Duodenal mucosa (tissue), 2 donors: ENCODE results near the gene SLC22A7.

ENCODE experiments used
- H3K27ac ChIP-seq: one replicate; pipeline ENCODE4 v1.7.0; 2013; ENCODE audit warnings: low read depth, low read length
- H3K27me3 ChIP-seq, 2 donors: one replicate each; pipeline ENCODE4 v1.7.0; 2013; ENCODE audit warnings: low read length in 2 of 2, control low read depth in 1 of 2; ENCODE audit not compliant: insufficient read depth in 2 of 2, control insufficient read depth in 1 of 2
- H3K36me3 ChIP-seq, 2 donors: one replicate each; pipeline ENCODE4 v1.7.0; 2013; ENCODE audit warnings: low read length in 2 of 2, control low read depth in 1 of 2; ENCODE audit not compliant: insufficient read depth in 2 of 2, control insufficient read depth in 1 of 2
- H3K4me1 ChIP-seq, 2 donors: one replicate each; pipeline ENCODE4 v1.7.0; 2013; ENCODE audit warnings: low read length in 2 of 2, control low read depth in 1 of 2; ENCODE audit not compliant: insufficient read depth in 2 of 2, control insufficient read depth in 1 of 2
- H3K4me3 ChIP-seq, 2 donors: one replicate each; pipeline ENCODE4 v1.7.0; 2013; ENCODE audit warnings: low read length in 2 of 2, low read depth in 1 of 2
- H3K9ac ChIP-seq, 2 donors: one replicate each; pipeline ENCODE4 v1.7.0; 2013; ENCODE audit warnings: low read length in 2 of 2, low read depth in 1 of 2
- H3K9me3 ChIP-seq, 2 donors: one replicate each; pipeline ENCODE4 v1.7.0; 2013; ENCODE audit warnings: low read length in 2 of 2, control low read depth in 1 of 2; ENCODE audit not compliant: control insufficient read depth in 1 of 2

Gene SLC22A7

GRCh38 chr6:43275801-43276576, 22.1 kb upstream of the SLC22A7 start:
- Histone ChIP-seq H3K4me3 (peak overlapping the region; percentile 56 to 67), H3K9me3 (no peaks in the 10 kb centered on the region), H3K27me3 (no peaks in the 10 kb centered on the region), H3K9ac (peak overlapping the region; percentile 12 to 75), H3K36me3 (no peaks in the 10 kb centered on the region), H3K4me1 (peaks cover 42 to 64% of the 10 kb centered on the region in 2 donors), H3K27ac (peak overlapping the region; percentile 85)

GRCh38 chr6:43276577-43277305, 21.3 kb upstream of the SLC22A7 start:
- H3K36me3 ChIP-seq, result no peaks in the 10 kb centered on the region
- H3K27me3 ChIP-seq, result no peaks in the 10 kb centered on the region
- peak overlapping the region; percentile 18 to 75 for H3K9ac ChIP-seq
- no peaks in the 10 kb centered on the region for H3K9me3 ChIP-seq
- H3K27ac ChIP-seq, result peak overlapping the region; percentile 85
- peak overlapping the region; percentile 56 to 67 for H3K4me3 ChIP-seq
- peaks cover 38 to 59% of the 10 kb centered on the region in 2 donors for H3K4me1 ChIP-seq

GRCh38 chr6:43277306-43277642, 20.8 kb upstream of the SLC22A7 start:
- Histone ChIP-seq H3K4me3 (peak overlapping the region in 1 of 2 donors; percentile 1), H3K36me3 (no peaks in the 10 kb centered on the region), H3K9ac (peak overlapping the region; percentile 18 to 75), H3K27me3 (no peaks in the 10 kb centered on the region), H3K4me1 (peaks cover 38 to 54% of the 10 kb centered on the region in 2 donors), H3K9me3 (no peaks in the 10 kb centered on the region), H3K27ac (peak overlapping the region; percentile 85)

GRCh38 chr6:43277643-43278523, 20.2 kb upstream of the SLC22A7 start:
- Histone ChIP-seq H3K9ac (peak overlapping the region; percentile 18 to 77), H3K4me1 (peaks cover 38 to 53% of the 10 kb centered on the region in 2 donors), H3K4me3 (peak overlapping the region; percentile 1 to 28), H3K27me3 (no peaks in the 10 kb centered on the region), H3K36me3 (no peaks in the 10 kb centered on the region), H3K27ac (peak overlapping the region; percentile 90), H3K9me3 (no peaks in the 10 kb centered on the region)

- Histone ChIP-seq H3K4me3 (peak overlapping the region in 1 of 2 donors; percentile 28), H3K27me3 (no peaks in the 10 kb centered on the region), H3K9me3 (no peaks in the 10 kb centered on the region), H3K9ac (peak overlapping the region; percentile 18 to 77), H3K27ac (peak overlapping the region; percentile 90), H3K4me1 (peaks cover 38 to 47% of the 10 kb centered on the region in 2 donors), H3K36me3 (no peaks in the 10 kb centered on the region)
Observed at GRCh38 chr6:43278524-43279078, 19.5 kb upstream of the SLC22A7 start.

- Histone ChIP-seq H3K4me1 (peaks cover 32 to 34% of the 10 kb centered on the region in 2 donors), H3K9ac (no peak overlapping the region), H3K4me3 (no peak overlapping the region), H3K27me3 (no peaks in the 10 kb centered on the region), H3K27ac (no peak overlapping the region), H3K36me3 (no peaks in the 10 kb centered on the region), H3K9me3 (no peaks in the 10 kb centered on the region)
Observed at GRCh38 chr6:43280234-43280633, 17.8 kb upstream of the SLC22A7 start.

GRCh38 chr6:43282060-43282459, 16.0 kb upstream of the SLC22A7 start:
- no peak overlapping the region for H3K4me3 ChIP-seq
- no peaks in the 10 kb centered on the region for H3K27me3 ChIP-seq
- H3K36me3 ChIP-seq, result no peaks in the 10 kb centered on the region
- peaks cover 24 to 30% of the 10 kb centered on the region in 2 donors for H3K4me1 ChIP-seq
- no peaks in the 10 kb centered on the region for H3K9me3 ChIP-seq
- H3K9ac ChIP-seq, result no peak overlapping the region
- no peak overlapping the region for H3K27ac ChIP-seq

GRCh38 chr6:43282636-43283513, 15.2 kb upstream of the SLC22A7 start:
- Histone ChIP-seq H3K4me1 (peaks cover 24 to 29% of the 10 kb centered on the region in 2 donors), H3K36me3 (no peaks in the 10 kb centered on the region), H3K27me3 (no peaks in the 10 kb centered on the region), H3K27ac (no peak overlapping the region), H3K9ac (no peak overlapping the region), H3K9me3 (no peaks in the 10 kb centered on the region), H3K4me3 (no peak overlapping the region)

- Histone ChIP-seq H3K4me3 (no peak overlapping the region), H3K9ac (peak overlapping the region in 1 of 2 donors; percentile 32), H3K27me3 (no peaks in the 10 kb centered on the region), H3K9me3 (no peaks in the 10 kb centered on the region), H3K4me1 (peaks cover 24 to 35% of the 10 kb centered on the region in 2 donors), H3K36me3 (no peaks in the 10 kb centered on the region), H3K27ac (no peak overlapping the region)
Observed at GRCh38 chr6:43283514-43283901, 14.6 kb upstream of the SLC22A7 start.
